Activated T-cell treated with anti-CD3 and anti-CD28 coated beads, Interleukin-2, amount 50 U/mL, for 72 hours (primary cell): Measurements from ENCODE around the gene GSK3B. TPM values are rescaled to one million over a fixed set of nuclear protein-coding genes. Genes with fewer than 3 reads are reported as not detected.

Source experiments
- ATAC-seq, 2 donors: fragments of 150-1000 bp; cut with Tn5 transposase; replicated peaks in 1 of 2; 2 replicates each; pipeline ENCODE4 v1.10.0; 2021; ENCODE audit warnings: moderate library complexity in 2 of 2, mild to moderate bottlenecking in 1 of 2
- DNase-seq, 2 donors: peaks; one replicate each; pipeline ENCODE4 v3.0.0; 2021 to 2022; ENCODE audit warnings: mixed read lengths in 1 of 2
- H3K27ac Mint-ChIP-seq: one replicate; pipeline ENCODE4 v1.8.0; 2022; ENCODE audit warnings: mild to moderate bottlenecking, moderate library complexity, mixed read lengths
- H3K27me3 Mint-ChIP-seq: one replicate; pipeline ENCODE4 v1.8.0; 2022; ENCODE audit warnings: low read depth, mixed read lengths
- H3K36me3 Mint-ChIP-seq, 2 donors: one replicate each; pipeline ENCODE4 v1.8.0; 2022; ENCODE audit warnings: mixed read lengths in 2 of 2, mild to moderate bottlenecking in 1 of 2; ENCODE audit not compliant: insufficient read depth in 2 of 2
- H3K4me1 Mint-ChIP-seq: one replicate; pipeline ENCODE4 v1.8.0; 2022; ENCODE audit warnings: low read depth, mixed read lengths
- H3K4me3 Mint-ChIP-seq, 2 donors: one replicate each; pipeline ENCODE4 v1.8.0; 2022; ENCODE audit warnings: mild to moderate bottlenecking in 2 of 2, mixed read lengths in 2 of 2, moderate library complexity in 2 of 2
- H3K9me3 Mint-ChIP-seq, 2 donors: one replicate each; pipeline ENCODE4 v1.8.0; 2022; ENCODE audit warnings: mixed read lengths in 2 of 2
- total RNA-seq, 2 donors: library from RNA; stranded (reverse); gene quantifications; one replicate each; pipeline ENCODE4 v1.2.3, GENCODE V29; 2022

Gene GSK3B
- total RNA-seq, 2 donors from 2014 or later, result 35.4 to 37.5 TPM

DNA sequence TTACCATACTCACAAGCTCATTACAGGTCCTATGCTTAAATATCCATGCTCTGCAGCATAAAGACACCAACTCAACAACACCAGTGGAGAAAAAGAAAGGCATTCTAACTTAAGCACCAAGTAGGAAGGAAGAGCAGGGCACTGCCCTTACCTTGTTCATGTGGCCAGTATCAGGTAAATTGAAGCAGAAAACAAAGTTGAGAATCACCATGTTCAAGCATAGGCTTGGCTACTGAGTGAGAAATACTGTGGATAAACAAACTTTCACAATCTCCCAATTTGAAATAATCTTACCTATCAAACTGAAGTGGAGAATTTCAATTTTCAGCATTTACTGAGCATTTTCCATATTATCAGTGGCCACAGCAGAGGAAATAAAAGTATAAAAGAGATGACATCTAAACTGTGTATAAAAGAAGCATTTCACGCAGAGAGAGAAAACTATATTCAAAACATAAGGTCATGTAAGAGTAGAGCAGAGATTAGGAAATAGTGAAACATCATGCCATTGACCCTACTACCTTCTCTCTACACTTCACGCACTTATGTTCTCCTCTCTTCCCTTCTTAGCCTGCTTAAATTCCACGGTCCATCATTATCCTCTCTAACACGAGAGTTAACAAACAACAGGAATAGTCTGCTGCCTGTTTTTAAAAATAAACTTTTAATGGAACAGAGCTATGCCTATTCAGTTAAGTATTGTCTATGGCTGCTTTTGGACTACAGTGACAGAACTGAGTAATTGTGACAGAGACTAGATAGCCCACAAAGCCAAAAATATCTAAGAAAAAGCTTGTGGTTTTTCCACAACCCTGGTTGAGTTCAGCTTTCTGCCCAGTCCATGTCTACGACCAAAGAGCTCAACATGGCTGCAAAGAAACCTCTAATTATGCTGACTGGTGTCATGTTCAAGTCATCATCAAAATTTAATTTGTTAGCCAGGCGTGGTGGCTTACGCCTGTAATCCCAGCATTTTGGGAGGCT, 169.8 kb downstream of the GSK3B start:
- Mint-ChIP-seq H3K9me3 (no peaks in the 10 kb centered on the region), H3K27ac (no peak overlapping the region), H3K27me3 (no peaks in the 10 kb centered on the region), H3K36me3 (peaks cover 0 to 9% of the 10 kb centered on the region in 2 donors), H3K4me3 (no peak overlapping the region), H3K4me1 (peaks cover 13% of the 10 kb centered on the region)
- no peak for DNase-seq
- no peak for ATAC-seq

DNA sequence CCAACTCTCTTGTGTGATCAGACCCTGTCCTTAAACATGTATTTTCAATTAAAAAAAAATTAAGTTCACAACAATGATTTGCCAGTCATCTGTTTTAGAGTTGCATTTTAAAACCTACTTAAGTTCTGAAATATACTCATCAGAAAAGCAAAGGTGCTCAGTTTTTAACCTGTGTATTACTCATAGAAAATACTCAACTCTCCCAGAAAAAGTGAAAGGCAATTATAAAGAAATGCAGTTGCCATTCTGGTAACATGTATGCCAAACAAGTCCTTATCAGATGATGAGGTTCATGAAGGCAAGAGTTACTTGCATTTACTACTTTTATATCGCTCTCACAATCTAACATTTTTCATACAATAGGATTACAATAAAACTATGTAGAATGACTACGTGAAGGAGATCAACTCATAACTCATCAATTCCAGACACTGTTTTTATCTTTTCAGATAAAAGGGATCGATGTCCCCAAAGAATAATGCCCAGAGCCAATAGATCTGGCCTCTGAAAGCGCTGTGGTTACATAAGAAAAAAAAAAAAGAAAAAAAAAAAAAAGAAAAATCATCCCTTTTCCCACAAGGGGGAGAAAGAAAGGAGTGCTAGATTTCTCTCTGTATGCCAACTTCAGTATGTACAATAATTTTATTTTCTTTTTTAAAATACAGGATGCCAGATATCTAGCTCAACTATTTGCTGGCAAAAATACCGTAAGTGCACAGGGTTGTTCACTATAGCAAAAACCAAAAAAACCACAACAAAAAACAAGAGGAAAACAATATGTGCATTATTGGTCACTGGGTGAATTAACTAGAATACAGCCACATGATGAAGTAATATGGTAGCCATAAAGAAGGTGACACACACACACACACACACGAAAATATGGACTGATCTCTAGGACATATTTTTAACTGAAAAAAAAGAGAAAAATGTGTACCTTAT, 175.0 kb downstream of the GSK3B start:
- DNase-seq (no peak), ATAC-seq (peak; percentile 69 to 82)
- H3K4me3 Mint-ChIP-seq, result peak overlapping the region; percentile 35 to 55
- no peaks in the 10 kb centered on the region for H3K27me3 Mint-ChIP-seq
- H3K27ac Mint-ChIP-seq, result peak overlapping the region; percentile 48
- H3K9me3 Mint-ChIP-seq, result no peaks in the 10 kb centered on the region
- peaks cover 28% of the 10 kb centered on the region for H3K4me1 Mint-ChIP-seq
- H3K36me3 Mint-ChIP-seq, result peaks cover 0 to 17% of the 10 kb centered on the region in 2 donors

DNA sequence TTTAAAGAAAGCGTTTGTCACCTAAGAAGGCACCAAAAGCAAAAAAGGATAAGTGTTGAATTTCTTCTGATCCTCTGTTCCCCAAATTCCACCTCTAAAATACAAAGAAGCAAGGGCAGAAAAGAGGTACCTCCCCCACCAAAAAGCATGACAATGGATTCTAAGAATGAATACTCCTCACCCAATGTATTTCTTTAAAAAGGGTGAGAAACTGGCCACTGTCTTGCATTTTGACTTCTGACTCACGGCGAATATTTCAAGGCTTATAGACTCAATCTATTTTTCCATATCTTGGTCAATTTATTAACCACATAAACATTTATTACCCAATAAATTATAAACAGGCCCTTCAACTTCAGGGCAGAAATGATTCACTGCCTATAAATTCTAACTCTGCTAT, 181.2 kb downstream of the GSK3B start:
- H3K27ac Mint-ChIP-seq, result no peak overlapping the region
- ATAC-seq, result no peak

DNA sequence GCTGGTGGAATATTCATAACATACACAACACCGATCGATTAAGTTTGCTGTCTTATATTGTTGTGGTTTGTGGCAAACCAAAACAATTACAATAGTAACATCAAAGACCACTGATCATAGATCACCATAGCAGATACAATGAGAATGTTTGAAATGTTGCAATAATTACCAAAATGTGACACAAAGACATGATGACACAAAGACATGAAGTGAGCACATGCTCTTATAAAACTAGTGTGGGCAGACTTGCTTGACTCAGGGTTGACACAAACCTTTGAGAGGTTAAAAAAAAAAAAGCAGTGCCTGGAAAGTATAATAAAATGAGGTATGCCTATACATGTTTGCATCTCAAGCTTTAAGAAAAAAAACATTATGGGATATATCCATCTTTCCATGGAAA, 182.0 kb downstream of the GSK3B start:
- ATAC-seq, result peak; percentile 87 to 89
- Mint-ChIP-seq H3K4me1 (peaks cover 46% of the 10 kb centered on the region), H3K27me3 (no peaks in the 10 kb centered on the region), H3K36me3 (peaks cover 4 to 18% of the 10 kb centered on the region in 2 donors), H3K27ac (peak overlapping the region; percentile 79), H3K4me3 (peak overlapping the region; percentile 47 to 48), H3K9me3 (no peaks in the 10 kb centered on the region)
- peak in 1 of 2 donors; percentile 23 for DNase-seq

More for the DNA sequence above, 181.2 kb downstream of the GSK3B start:
- Mint-ChIP-seq H3K36me3 (peaks cover 4 to 18% of the 10 kb centered on the region in 2 donors), H3K4me1 (peaks cover 46% of the 10 kb centered on the region), H3K9me3 (no peaks in the 10 kb centered on the region), H3K27me3 (no peaks in the 10 kb centered on the region), H3K4me3 (peak overlapping the region in 1 of 2 donors; percentile 14)
- no peak for DNase-seq

DNA sequence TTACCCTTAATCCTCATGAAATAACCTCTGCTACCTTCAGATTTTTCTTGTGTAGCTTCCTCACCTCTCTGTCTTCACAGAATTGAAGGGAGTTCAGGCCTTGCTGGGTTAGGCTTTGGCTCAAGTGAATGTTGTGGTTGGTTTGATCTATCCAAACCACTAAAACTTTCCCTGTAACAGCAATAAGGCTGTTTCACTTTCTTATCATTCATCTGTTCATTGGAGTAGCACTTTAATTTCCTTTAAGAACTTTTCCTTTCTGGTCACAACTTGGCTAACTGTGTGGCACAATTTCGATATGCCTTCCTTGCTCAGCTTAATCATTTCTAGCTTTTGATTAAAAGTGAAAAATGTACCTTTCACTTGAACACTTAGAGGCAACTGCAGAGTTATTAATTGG, 182.5 kb downstream of the GSK3B start:
- DNase-seq (peak; percentile 19 to 25), ATAC-seq (peak; percentile 73 to 76)
- Mint-ChIP-seq H3K36me3 (peaks cover 4 to 18% of the 10 kb centered on the region in 2 donors), H3K27me3 (no peaks in the 10 kb centered on the region), H3K4me1 (peaks cover 46% of the 10 kb centered on the region), H3K27ac (peak overlapping the region; percentile 79), H3K9me3 (no peaks in the 10 kb centered on the region), H3K4me3 (peak overlapping the region; percentile 47 to 48)

DNA sequence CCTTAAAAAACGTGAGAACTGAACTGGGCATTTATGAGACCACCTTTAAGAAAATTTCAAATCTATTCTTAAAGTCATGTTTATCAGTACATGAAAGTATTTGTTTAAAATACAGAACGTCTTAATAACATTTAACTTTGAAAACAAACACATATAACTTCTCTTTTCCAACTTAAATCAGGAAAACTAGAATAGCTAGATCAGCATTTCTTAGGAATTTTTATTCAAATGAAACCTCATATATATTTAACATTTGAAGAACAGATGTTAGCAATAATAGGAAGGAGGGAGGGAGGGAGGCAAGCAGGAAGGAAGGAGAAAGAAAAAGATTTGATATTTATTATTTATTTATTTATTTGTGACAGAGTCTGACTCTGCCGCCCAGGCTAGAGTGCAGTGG, 192.2 kb downstream of the GSK3B start:
- no peak for DNase-seq
- Mint-ChIP-seq H3K36me3 (peaks cover 2 to 3% of the 10 kb centered on the region in 2 donors), H3K27me3 (no peaks in the 10 kb centered on the region), H3K27ac (no peak overlapping the region), H3K4me1 (no peaks in the 10 kb centered on the region), H3K4me3 (no peak overlapping the region), H3K9me3 (no peaks in the 10 kb centered on the region)
- no peak for ATAC-seq

DNA sequence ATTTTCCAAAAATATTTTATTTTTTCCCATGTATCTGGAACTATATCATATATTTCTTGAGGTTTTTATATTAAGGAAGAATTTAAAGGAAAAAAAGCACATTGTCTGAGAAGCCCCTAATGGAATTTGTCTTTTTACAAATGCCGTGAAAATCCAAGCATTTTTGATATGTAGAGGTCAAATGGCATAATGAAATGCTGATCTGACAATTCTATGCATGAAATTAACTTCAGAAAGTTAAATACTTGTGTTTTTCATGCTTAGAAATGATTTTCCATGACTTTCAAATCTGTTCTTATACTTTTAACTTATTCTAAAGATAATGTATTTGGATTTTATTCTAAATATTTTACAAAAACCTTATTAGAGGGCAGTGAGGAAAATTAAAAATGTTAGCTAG, 193.1 kb downstream of the GSK3B start:
- no peaks in the 10 kb centered on the region for H3K27me3 Mint-ChIP-seq
- peaks cover 2 to 3% of the 10 kb centered on the region in 2 donors for H3K36me3 Mint-ChIP-seq
- no peak overlapping the region for H3K4me3 Mint-ChIP-seq
- H3K27ac Mint-ChIP-seq, result no peak overlapping the region
- no peaks in the 10 kb centered on the region for H3K4me1 Mint-ChIP-seq
- DNase-seq (no peak), ATAC-seq (no peak)
- no peaks in the 10 kb centered on the region for H3K9me3 Mint-ChIP-seq

DNA sequence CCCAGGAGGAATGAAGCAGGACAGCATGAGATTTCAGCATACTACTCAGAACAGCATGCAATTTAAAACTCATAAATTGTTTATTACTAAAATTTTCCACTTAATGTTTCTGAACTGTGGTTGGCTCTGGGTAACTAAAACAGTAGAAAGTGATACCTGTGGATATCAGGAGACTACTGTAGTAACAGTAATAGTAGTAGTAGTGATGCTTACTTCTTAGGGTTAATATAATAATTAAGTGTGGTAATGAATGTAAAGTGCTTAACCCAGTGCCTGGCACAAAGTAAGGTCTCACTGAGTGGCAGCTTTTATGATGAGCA, 195.1 kb downstream of the GSK3B start:
- Mint-ChIP-seq H3K4me3 (no peak overlapping the region), H3K27me3 (no peaks in the 10 kb centered on the region), H3K4me1 (peaks cover 9% of the 10 kb centered on the region), H3K27ac (no peak overlapping the region), H3K9me3 (no peaks in the 10 kb centered on the region), H3K36me3 (peaks cover 1 to 3% of the 10 kb centered on the region in 2 donors)
- ATAC-seq (peak; percentile 34 to 39), DNase-seq (no peak)

DNA sequence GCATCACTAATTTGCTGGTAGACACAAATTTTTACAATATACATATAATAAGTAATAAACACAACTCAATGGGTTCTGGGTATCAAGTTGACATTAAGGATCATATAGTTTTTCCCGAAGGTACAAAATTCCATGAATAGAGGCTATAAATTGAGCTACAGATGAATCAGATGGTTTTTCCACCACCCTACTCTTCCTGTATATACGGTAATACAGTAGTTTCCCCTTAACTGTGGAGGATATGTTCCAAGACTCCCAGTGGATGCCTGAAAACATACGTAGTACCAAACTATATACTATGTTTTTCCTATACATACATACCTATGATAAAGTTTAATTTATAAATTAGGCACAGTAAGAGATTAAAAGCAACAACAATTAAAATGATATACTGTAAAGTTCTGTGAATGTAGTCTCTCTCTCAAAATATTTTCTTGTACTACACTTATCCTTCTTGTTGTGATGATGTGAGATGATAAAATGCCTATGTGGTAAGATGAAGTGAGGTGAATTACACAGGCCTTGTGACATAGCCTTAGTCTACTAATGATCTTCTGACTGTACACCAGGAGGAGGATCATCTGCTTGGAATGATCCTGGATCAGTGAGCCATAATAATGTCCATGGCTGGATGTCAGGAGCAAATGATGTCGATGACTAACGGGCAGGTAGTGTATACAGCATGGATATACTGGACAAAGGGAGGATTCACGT, 195.6 kb downstream of the GSK3B start:
- Mint-ChIP-seq H3K9me3 (no peaks in the 10 kb centered on the region), H3K36me3 (peaks cover 1 to 2% of the 10 kb centered on the region in 2 donors), H3K27ac (no peak overlapping the region), H3K4me1 (peaks cover 14% of the 10 kb centered on the region), H3K27me3 (no peaks in the 10 kb centered on the region), H3K4me3 (no peak overlapping the region)
- no peak for DNase-seq
- ATAC-seq, result peak in 1 of 2 donors; percentile 13

DNA sequence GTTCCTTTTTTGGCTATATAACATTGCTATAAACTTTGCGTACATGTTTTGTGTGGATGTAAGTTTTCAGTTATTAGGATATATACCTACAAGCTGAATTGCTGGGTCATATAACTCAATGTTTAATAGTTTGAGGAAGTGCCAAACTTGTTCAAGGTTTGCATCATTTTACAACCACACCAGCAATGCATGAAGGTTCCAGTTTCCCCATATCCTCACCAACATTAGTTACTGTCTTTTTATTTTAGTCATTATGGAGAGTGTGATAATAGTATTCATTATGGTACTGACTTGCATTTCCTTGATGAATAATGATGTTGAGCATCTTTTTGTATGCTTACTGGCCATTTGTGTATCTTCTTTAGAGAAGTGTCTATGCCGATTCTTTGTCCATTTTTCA, 200.1 kb downstream of the GSK3B start:
- no peak for DNase-seq
- H3K27ac Mint-ChIP-seq, result peak overlapping the region; percentile 54

DNA sequence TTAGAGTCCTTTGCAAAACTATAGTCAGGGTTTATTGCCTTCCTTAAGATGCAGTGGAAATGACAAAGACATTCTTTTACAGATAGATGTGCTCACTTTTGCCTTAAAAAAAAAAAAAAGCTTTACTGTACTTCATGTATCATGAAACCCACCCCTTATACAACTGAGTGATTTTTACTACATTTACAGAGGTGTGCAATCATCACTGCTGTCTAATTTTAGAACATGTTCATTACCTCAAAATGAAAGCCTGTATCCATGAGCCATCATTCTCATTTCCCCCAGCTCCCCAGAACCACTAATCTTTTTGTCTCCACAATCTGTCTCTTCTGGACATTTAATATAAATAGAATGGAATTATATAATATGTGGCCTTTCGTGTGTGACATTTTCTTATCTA, 200.5 kb downstream of the GSK3B start:
- DNase-seq, result no peak
- peaks cover 2 to 3% of the 10 kb centered on the region in 2 donors for H3K9me3 Mint-ChIP-seq
- H3K27ac Mint-ChIP-seq, result no peak overlapping the region
- H3K27me3 Mint-ChIP-seq, result no peaks in the 10 kb centered on the region
- peaks cover 27% of the 10 kb centered on the region for H3K4me1 Mint-ChIP-seq
- ATAC-seq, result peak; percentile 74 to 84
- H3K4me3 Mint-ChIP-seq, result no peak overlapping the region
- H3K36me3 Mint-ChIP-seq, result peaks cover 4 to 9% of the 10 kb centered on the region in 2 donors

More for the DNA sequence above, 200.1 kb downstream of the GSK3B start:
- Mint-ChIP-seq H3K4me1 (peaks cover 27% of the 10 kb centered on the region), H3K4me3 (no peak overlapping the region), H3K27me3 (no peaks in the 10 kb centered on the region), H3K36me3 (peaks cover 4 to 6% of the 10 kb centered on the region in 2 donors), H3K9me3 (no peaks in the 10 kb centered on the region)
- ATAC-seq, result peak; percentile 58 to 77

DNA sequence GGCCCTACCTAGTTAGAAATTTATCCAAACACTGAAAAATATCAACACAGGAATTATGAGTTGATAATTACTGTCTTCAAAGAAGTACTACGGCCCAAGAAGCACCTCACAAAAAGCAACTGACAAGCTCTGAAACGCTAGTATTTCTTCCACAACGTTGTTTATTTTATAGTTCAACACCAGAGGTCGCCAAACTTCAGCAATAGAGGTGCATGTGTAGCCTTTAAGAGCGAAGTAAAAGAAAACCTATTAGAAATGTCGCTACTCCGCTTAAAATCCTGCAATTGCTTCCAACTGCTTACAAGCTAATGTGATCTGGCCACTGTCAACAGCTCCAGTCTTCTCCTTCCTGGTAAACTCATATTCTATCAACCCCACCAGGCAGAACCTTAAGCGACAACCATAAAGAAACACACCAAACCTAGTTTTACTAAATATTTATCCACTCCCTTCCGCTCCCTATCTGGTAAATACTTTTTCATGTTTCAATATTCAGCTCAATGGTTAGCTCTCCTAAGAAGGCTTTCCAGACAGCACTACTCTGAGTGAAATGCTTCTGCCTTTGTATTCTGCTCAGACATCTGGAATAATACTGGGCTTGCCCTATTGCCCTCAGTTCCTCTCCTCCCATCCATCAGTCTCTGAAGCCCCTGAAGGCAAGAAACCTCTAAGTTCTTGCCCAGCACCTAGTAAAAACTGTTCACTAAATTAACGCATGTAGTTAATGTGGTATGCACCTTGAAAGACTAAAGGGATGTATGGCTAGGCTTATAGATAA, 202.1 kb downstream of the GSK3B start:
- peaks cover 27% of the 10 kb centered on the region for H3K4me1 Mint-ChIP-seq
- H3K36me3 Mint-ChIP-seq, result peaks cover 10 to 13% of the 10 kb centered on the region in 2 donors
- DNase-seq, result peak; percentile 43 to 55
- ATAC-seq, result peak; percentile 55 to 75
- no peaks in the 10 kb centered on the region for H3K27me3 Mint-ChIP-seq
- peaks cover 3 to 5% of the 10 kb centered on the region in 2 donors for H3K9me3 Mint-ChIP-seq
- H3K4me3 Mint-ChIP-seq, result peak overlapping the region in 1 of 2 donors; percentile 33
- no peak overlapping the region for H3K27ac Mint-ChIP-seq
